Measurements from ENCODE around the gene TSPAN5. TPM values are rescaled to one million over a fixed set of nuclear protein-coding genes. Genes with fewer than 3 reads are reported as not detected.
"Not testable (repeated sequence)": the region's sequence is repeated elsewhere in the genome, so short reads cannot be mapped to it uniquely, and the experiment has no call there.

Gene TSPAN5
- total RNA-seq, result 1 to 10 TPM; 2.1 to 5.8 (median 3.8) TPM

DNA sequence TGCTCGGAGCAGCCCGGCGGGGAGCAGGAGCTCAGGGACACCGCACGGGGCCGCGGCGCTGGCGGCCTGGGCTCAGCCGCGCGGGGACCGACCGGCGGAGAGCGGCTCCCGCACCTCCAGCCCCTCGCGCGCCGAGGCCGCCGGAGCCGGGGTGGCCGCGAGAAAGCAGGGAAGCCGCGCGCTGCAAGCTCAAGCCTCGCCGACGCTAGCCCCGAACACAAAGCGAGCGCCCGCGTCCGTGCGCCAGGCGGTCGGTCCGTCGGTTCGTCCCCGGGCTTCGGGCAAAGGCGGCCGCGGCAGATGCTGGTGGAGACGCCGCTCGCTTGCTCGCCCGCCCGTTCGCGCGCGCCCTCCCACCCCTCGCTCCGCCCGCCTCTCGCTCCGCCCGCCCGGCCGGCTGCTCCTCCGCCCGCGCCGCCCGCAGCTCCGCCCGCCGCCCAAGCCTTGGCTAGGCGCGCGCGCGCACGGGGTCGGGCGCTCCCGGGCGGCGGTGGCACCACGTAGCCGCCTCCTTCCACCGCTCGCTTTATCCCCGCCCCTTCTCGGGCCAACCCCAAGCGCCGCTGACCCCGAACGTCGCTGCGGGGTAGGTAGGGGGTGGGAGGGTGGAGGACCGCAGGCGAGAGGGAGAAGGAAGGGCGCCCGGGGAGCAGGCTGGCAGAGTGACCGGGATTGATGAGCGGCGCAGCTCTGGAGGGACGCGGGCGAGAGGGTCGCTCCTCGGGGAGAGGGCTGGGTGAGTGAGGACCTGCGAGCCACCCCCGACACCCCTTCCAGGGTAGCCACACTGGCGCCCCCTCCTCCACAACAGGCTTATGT, at the start of gene TSPAN5:
TSPAN5 (minus strand) TSS at position 325 of the 819 bp plus-strand sequence.
- Histone ChIP-seq H3K4me1 (peaks cover 0 to 36% (median 3%) of the 10 kb centered on the region in 4 donors), H3K27ac (peak within 1 kb of the TSS; percentile 66 to 84 (median 76)), H3K4me3 (peak within 1 kb of the TSS; percentile 61 to 95 (median 84)), H3K27me3 (no peaks in the 10 kb centered on the region), H3K9me3 (no peaks in the 10 kb centered on the region), H3K36me3 (no peaks in the 10 kb centered on the region)
- peak; percentile 77 to 89 (median 89) for DNase-seq
- peak in 1 of 2 donors; percentile 12 for TF ChIP-seq POLR2A (IDR thresholded peaks at IDR 0.05)
- TF ChIP-seq, protein P1, sequence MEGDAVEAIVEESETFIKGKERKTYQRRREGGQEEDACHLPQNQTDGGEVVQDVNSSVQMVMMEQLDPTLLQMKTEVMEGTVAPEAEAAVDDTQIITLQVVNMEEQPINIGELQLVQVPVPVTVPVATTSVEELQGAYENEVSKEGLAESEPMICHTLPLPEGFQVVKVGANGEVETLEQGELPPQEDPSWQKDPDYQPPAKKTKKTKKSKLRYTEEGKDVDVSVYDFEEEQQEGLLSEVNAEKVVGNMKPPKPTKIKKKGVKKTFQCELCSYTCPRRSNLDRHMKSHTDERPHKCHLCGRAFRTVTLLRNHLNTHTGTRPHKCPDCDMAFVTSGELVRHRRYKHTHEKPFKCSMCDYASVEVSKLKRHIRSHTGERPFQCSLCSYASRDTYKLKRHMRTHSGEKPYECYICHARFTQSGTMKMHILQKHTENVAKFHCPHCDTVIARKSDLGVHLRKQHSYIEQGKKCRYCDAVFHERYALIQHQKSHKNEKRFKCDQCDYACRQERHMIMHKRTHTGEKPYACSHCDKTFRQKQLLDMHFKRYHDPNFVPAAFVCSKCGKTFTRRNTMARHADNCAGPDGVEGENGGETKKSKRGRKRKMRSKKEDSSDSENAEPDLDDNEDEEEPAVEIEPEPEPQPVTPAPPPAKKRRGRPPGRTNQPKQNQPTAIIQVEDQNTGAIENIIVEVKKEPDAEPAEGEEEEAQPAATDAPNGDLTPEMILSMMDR (IDR thresholded peaks at IDR 0.05), result no peak

DNA sequence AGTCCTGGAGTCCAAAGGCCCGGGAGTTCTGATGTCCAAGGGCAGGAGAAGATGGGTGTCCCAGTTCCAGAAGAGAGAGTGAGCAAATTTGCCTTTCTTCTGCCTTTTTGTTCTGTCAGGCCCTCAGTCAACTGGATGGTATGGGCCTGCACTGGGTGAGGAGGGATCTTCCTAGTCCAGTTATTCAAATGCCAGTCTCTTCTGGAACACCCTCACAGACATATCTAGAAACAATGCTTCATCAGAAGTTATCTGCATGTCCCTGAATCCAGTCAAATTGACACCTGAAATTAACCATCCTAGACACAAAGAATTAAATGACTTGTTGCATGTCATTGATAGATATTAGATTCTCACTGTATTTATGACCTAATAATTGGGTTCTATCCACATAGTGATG, 48.5 kb upstream of the TSPAN5 start:
- H3K36me3 ChIP-seq, result no peaks in the 10 kb centered on the region
- peak overlapping the region in 3 of 4 donors; percentile 44 to 55 (median 47) for H3K27ac ChIP-seq
- H3K4me3 ChIP-seq, result no peak overlapping the region
- H3K27me3 ChIP-seq, result no peaks in the 10 kb centered on the region
- no peaks in the 10 kb centered on the region for H3K4me1 ChIP-seq
- peaks cover 0 to 5% (median 2%) of the 10 kb centered on the region in 4 donors for H3K9me3 ChIP-seq
- no peak for TF ChIP-seq POLR2A (IDR thresholded peaks at IDR 0.05)
- TF ChIP-seq, protein P1 (IDR thresholded peaks at IDR 0.05), result no peak
- DNase-seq, result no peak

DNA sequence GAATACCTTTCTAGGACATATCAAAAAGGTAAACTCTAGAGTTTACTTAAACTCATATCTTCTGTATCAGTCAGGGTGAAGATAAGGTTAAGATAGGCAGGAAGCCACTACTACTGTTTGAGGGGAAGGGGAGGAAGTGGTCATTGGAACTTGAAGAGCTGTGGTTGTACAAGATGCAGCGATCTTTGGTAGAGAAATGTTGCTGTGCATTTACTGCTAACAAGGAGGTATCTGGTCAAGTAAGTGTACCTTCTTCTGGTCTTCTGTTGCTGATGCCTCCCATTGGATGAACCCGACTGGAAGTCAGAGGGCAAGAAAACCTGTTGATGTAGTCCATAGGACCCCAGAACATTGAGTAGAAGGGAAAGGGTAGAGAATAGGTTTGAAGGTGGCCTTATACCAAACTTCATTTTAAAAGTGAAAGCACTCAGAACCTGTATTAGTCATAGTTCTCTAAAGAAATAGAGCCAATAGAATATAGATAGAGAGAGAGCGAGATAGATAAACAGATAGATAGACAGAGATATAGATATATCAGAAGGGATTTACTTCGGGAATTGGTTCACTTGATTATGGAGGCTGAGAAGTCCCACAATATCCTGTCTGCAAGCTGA, 47.9 kb upstream of the TSPAN5 start:
- H3K4me1 ChIP-seq, result no peaks in the 10 kb centered on the region
- TF ChIP-seq, protein P1 (IDR thresholded peaks at IDR 0.05), result no peak
- TF ChIP-seq POLR2A (IDR thresholded peaks at IDR 0.05), result no peak
- peaks cover 0 to 5% (median 2%) of the 10 kb centered on the region in 4 donors for H3K9me3 ChIP-seq
- H3K36me3 ChIP-seq, result no peaks in the 10 kb centered on the region
- H3K27ac ChIP-seq, result peak overlapping the region in 3 of 4 donors; percentile 44 to 55 (median 47)
- no peaks in the 10 kb centered on the region for H3K27me3 ChIP-seq
- DNase-seq, result peak in 2 of 3 donors; percentile 18 to 50
- H3K4me3 ChIP-seq, result no peak overlapping the region

DNA sequence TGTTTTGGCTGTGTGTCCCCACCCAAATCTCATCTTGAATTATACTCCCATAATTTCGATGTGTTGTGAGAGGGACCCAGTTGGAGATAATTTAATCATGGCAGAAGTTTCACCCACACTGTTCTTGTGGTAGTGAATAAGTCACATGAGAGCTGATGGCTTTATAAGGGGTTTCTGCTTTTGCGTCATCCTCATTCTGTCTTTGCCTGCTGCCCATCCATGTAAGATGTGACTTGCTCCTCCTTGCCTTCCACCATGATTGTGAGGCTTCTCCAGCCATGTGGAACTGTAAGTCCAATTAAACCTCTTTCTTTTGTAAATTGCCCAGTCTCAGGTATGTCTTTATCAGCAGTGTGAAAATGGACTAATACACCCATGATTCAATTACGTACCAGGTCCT, 47.2 kb upstream of the TSPAN5 start:
- not testable (repeated sequence) for H3K27me3 ChIP-seq, DNase-seq, H3K4me1 ChIP-seq, H3K9me3 ChIP-seq, H3K4me3 ChIP-seq, H3K36me3 ChIP-seq, H3K27ac ChIP-seq

DNA sequence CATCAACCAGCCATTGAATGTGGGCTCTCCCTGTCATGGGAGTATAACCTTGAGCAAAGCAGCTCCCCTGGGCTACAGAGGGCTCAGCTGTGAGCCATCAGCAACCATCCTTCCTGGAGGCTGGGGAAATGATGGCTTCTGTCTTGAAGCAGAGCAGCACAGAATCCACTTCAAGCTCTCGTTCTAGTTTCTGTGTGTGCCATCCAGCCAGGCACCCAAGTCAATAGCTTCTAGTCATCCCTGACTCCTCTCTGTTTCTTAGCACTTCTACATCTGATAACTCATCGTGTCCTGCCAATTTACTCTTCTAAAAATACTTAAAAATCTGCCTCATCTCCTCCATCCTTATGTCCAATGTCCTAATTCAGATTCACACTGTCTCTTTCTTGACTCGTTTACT, 42.2 kb upstream of the TSPAN5 start:
- Histone ChIP-seq H3K4me1 (no peaks in the 10 kb centered on the region), H3K9me3 (peaks cover 0 to 5% (median 2%) of the 10 kb centered on the region in 4 donors), H3K36me3 (no peaks in the 10 kb centered on the region), H3K27ac (no peak overlapping the region), H3K27me3 (no peaks in the 10 kb centered on the region), H3K4me3 (no peak overlapping the region)
- TF ChIP-seq, protein P1 (IDR thresholded peaks at IDR 0.05), result no peak
- TF ChIP-seq POLR2A (IDR thresholded peaks at IDR 0.05), result no peak
- no peak for DNase-seq

DNA sequence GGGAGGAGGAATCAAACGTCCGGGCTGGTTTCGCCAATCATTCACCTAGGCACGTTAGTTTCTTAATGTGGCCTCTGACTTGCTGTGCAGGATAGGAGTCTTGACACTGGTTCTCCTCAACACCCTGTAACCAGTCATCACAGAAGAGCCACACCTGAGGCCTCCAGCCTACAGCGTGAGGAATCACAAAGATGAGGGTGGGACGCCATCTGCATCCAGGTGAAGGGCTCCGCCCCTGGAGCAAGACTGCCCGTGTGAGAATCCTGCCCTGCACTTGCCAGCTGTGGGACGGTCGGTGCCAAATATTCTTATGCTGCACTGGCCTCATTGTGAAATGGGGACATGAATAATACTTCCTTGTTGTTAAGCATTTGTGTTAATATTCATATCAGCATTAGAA, 35.7 kb upstream of the TSPAN5 start:
- TF ChIP-seq, protein P1 (IDR thresholded peaks at IDR 0.05), result no peak
- no peak for TF ChIP-seq POLR2A (IDR thresholded peaks at IDR 0.05)
- no peak overlapping the region for H3K27ac ChIP-seq
- DNase-seq, result no peak
- no peaks in the 10 kb centered on the region for H3K27me3 ChIP-seq
- no peaks in the 10 kb centered on the region for H3K4me1 ChIP-seq
- no peaks in the 10 kb centered on the region for H3K36me3 ChIP-seq
- H3K9me3 ChIP-seq, result no peaks in the 10 kb centered on the region
- no peak overlapping the region for H3K4me3 ChIP-seq
